TTC549 (cell line): Measurements from ENCODE around the gene SDHB.

ENCODE experiments used
- FAIRE-seq: peaks from 2 replicates; lab custom pipeline; 2012; peaks lifted over from hg19 to GRCh38; lab: Jason Lieb, UNC

Gene SDHB

DNA sequence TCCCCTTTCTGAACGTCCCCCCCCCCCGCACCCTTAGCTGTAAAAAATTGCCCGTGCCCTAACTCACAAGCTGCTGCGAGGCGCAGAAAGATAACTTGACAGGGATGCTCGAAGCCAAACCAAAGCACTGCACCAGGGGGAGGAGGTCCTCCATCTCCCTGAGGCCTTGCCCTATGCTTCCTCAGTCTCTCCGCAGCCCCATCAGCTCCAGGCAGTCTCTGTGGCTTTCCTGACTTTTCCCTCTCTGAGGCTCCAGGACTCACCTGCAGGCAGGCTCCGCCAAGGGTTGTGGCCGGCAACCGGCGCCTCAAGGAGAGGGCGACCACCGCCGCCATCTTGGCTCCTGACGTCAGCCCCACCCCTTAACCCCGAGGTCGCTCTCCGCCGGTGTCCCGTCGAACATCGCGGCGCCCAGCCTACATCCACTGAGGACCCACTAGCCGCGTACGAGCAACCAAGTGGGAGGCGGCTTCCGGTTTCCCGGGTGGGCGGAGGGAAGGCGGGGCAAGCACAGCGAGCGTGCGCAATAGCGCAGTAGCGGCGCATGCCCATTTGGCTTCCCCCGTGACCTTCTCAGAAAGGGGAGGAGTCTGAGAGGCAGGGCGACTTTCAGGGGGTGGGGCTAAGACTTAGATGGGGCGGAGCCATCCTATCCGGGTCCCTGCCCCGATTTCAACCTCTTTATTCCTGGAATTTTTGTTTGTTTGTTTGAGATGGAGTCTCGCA is at the start of gene SDHB:
Gene SDHB (minus strand): TSS at position 348 of the 726 bp plus-strand sequence. CDS start 13 bp downstream, at position 335.
- FAIRE-seq: peak; percentile 94

DNA sequence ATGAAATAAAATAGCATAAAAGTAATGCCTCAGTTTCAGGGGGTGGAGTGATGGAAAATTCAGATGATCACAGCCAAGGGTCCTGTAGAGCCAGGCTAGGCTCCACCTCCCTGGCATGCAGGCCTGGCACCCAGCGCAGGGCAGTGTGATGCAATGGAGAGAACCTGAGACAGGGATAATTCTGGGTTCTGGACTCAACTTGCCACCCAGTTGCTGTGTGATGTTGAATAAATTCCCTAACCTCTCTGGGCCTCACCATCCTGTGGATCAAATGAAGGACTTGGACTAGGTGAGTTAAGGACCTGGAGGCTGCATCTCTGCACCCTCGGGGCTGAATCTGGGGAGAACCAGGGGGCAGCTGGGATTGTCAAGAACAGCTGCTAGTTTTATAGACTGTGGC is 48.4 kb upstream of the SDHB start:
- no peak for FAIRE-seq

- no peak for FAIRE-seq
Measured at GRCh38 chr1:17101261-17101660, 47.4 kb upstream of the SDHB start.

DNA sequence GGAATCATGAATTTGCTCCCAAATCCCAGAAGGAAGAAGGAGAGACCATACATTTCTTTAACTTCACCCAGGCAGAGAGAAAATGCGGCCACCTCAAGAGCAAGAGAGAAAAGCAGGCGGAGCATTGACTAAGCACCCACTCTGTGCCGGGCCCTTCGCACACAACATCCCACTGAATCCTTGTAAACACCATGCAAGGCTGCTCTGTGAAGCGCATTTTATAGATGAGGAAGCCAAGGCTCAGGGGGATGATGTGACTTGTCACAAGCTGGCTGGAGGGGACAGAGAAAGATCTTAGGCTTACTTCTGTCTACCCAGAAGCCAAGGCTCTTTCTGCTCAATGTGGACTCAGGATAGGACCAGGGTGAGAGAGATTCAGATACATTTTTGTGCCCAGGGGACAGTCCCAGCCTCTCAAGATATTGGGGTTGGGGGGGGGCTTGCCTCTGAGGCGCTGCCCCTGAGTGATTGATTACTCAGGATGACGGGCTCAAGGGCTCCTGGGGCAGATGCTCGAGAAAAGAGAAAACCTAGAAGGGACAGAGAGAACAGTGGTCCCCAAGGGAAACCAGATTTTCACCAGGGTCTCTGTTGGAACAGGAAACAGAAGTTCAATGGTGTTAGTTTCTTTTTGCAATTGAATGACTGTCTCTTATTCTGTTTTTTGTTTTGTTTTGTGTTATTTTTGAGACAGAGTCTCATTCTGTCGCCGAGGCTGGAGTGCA is 45.9 kb upstream of the SDHB start:
- FAIRE-seq: no peak

DNA sequence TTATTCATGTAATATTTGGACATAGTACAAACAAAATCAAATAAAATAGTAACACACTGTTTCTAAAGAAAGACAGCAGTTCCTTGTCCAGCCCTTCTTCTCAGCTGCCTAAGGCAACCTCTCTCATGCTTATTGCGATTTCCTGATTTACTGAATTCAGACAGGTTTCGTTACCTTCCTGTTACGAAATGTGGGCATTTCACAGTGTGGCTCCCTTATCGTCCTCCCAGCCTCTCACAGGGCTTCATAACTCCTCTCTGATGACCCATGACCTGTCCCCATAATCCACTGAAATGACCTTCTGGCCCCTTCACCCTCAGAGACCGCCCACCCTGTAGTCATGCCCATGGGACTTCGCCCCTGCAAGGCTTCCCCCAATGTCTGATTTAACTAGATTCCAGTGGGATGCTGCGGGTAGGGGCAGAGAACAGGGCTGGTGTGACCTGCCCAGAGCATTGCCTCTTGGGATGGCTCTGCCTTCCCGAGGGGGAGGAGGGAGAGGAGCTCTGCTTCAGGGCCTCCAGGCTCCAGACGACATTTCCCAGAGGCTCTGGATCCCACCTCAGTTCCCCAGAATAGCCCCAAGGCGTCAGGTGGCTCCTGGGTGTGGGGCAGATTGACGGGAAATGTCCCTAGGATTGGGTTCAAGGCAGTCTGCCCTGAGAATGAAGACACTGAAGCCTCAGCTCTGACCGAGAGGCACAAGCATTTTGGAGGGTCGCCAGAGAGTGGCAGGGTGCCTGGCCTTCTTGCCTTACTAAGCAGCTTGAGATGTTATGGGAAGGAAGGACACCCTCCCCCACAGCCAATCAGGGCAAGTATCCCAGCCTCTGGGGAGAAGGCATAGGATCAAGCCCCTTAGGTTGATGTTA is 44.9 kb upstream of the SDHB start:
- FAIRE-seq: no peak

DNA sequence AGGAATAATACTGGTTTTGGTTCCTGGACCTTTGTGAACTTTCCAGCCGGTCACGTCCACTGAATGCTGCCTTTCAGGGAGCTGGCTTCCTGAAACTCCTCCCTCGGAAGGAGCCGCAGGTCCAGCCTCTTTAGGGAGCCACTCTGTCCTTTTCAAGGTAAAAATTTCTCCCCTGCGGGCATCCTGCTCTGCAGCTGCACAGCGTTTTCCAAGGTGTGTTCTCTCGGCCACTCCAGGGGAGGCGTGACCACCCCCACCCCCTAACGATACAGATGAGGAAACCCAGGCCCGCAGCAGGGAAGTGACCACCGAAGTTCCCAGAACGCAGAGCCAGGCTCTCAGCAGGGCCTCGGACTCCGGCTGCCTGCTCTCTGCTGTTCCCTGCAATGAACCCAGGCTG is 44.0 kb upstream of the SDHB start:
- FAIRE-seq: no peak

DNA sequence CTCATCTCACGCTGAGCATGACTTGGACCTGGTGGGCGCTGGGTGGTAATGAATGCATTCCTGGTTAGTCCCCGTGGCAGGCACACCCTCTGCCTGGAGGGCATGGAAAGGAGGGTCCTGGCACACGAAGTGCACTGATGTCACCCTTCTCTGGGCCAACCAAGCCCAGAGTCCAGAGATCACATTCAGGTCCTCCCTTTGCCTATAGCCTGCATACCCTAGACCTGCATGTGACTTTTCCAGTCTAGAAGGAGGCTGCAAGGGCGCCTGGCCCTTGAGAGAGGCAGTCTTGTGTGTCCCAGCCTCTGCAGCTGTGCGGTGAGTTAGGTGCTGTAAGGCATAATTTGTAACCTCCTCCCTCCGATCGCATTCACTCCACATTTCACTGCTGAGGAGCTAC is 43.3 kb upstream of the SDHB start:
- FAIRE-seq: no peak

GRCh38 chr1:17096584-17096983 is 42.8 kb upstream of the SDHB start:
- no peak for FAIRE-seq

- FAIRE-seq: no peak
Measured at GRCh38 chr1:17095141-17095540, 41.3 kb upstream of the SDHB start.

- no peak for FAIRE-seq
Measured at GRCh38 chr1:17094664-17095063, 40.8 kb upstream of the SDHB start.

DNA sequence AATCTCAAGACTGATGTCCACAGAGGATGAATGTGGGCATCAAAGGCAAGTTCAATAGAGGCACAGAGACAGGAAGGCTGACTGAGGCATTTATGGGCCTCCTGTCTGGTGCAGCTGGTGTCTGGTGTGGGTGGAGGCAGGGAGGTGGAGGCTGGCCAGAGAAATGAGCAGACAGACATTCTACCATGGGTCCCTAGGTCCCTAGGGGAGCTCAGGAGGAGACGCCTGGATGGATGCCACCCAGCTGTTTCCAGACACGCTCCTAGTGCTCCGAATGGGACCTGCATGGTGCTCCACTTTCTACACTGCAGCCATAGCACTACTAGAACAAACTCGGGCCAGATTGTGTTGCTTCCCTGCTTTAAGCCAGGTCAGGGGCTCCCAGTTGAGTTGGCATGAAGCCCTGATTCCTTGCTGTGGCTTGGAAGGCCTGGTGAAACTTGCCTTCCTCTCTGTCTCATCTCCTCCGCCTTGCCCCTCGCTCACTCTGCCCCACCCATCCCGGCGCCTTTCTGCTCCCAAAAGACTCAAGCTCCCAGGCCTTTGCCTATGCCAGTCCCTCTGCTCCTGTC is 40.1 kb upstream of the SDHB start:
- no peak for FAIRE-seq

DNA sequence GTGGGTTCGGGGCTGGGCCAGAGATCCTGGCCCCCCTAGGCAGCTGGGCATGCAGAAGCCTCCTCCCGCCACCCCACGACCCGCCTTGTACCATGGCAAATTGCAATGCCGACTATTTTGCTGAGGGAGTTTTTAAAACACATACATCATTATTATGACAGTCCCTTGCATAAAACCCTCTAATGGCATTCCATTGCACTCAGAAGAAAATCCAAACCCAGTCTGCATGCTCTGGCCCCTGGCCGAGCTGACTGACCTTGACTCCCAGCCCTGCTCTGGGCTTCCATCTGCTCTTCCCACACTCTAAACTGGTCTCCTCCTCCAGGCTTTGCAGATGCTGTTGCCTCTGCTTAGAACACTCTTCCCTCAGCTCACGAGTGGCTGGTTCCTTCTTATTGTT is 37.4 kb upstream of the SDHB start:
- no peak for FAIRE-seq

GRCh38 chr1:17089506-17089905 is 35.7 kb upstream of the SDHB start:
- no peak for FAIRE-seq

DNA sequence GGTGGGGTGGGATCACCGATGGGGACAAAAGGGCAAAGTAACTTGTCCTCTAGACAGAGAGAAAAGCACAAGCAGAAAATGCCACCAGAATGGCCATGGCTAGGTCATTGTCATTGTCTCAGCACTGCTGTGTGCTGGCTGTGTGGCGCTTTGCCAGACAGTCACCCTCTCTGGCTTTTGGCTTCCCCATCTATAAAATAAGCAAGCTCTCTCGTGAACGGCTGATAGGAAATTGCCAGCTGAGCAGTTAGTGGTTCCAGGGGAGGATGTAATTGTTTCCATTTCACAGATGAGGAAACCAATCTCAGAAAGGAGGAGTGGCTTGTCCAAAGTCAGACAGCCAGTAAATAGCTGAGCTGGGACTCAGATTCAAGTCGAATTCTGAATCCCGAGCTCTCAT is 32.9 kb upstream of the SDHB start:
- FAIRE-seq: no peak

DNA sequence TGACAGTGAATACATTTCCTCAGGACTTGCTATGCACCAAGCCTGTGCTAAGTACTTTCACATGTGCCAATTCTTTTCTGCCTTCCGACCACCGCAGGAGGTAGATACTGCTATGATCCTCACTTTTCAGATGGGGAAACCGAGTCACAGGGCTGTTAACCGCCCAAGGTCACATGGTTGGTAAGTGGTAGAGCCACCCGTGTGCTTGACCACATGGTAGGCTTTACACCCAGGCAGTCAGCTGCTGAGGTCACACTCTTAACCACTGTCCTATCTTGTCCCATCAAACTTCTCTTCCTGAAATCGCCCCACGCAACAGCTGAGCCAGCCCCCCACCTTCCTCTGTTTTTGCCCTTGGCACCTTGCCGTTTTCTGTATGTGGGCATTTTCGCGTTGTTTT is 31.0 kb upstream of the SDHB start:
- FAIRE-seq: no peak

DNA sequence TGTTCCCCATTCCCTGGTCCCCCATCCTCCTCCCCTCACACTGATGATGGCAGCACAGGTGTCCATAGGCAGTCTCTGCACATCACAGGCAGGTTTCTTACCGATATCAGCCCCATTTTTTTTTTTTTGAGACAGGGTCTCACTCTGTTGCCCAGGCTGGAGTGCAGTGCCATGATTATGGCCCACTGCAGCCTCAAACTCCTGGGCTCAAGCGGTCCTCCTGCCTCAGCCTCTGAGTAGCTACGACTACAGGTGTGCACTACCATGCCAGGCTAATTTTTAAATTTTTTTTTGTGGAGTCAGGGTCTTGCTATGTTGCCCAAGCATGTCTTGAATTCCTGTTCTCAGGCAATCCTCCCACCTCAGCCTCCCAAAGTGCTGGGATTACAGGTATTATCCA is 28.9 kb upstream of the SDHB start:
- no peak for FAIRE-seq

DNA sequence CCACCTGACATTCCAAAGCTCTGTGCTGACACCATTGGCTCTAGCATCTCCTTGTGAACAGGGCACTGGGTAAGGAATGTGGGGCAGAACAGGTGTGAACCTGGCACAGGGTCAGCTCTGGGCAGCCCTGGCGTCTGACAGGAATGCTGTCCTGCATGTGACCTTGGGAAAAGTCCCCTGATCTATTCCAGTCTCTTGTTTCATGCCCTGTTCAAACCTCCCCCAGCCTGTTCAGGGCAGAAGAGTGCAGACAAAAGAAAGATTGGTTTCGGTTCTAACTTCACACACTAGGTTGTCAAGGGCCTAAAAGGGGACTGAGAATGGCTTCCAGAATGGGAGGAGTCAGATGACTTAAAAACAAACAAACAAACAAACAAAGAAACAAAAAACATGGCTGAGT is 27.6 kb upstream of the SDHB start:
- FAIRE-seq: no peak

- no peak for FAIRE-seq
Measured at GRCh38 chr1:17080880-17081279, 27.0 kb upstream of the SDHB start.

DNA sequence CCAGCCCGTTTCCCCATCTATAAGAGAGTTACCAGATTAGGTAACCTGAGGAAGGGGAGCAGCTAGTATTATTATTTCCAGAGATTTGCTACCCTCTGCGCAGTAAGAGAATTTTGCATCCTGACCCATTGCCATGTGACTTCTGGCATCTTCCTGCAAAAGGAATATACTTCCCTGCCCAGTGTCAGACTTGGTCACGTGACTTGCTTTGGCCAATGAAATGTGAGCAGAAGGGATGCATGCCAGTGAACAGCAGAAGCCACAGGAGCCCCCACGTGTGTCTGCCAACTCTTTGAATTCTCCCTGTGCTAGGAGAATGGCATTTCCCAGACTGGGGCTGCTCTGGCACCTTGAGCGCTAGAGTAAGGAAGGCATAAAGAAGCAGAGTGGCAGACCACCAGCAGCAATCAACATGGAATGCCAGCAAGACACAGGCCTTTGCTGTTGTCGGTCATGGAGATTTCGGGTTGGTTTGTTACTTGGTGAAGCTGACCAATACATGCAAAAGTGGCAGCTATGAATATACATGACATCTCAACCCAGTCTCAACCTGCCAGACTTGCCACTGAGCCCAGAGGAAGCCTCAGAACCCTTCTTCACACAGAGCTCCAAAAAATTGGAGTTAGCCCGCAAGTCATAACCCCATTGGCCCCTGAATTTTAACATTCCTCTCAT is 26.4 kb upstream of the SDHB start:
- FAIRE-seq: no peak

GRCh38 chr1:17078991-17079868 is 25.4 kb upstream of the SDHB start:
- FAIRE-seq: no peak
